DOHH2 (cell line): ENCODE results near the gene LRRC10B.

ENCODE experiments used
- EZH2phosphoT487 ChIP-seq: fragments of 200-600 bp; sonication (generic); IDR thresholded peaks from 2 replicates; pipeline ENCODE4 v1.6.1; 2017; ENCODE audit warnings: borderline replicate concordance, mild to moderate bottlenecking, antibody characterized with exemption, low read length, moderate library complexity, mixed read lengths
- TF ChIP-seq, protein P1 (sequence below): fragments of 200-600 bp; sonication (generic); IDR thresholded peaks from one replicate; pipeline ENCODE4 v1.5.1; 2014; ENCODE audit warnings: antibody characterized with exemption, mild to moderate bottlenecking, low read depth, low read length; ENCODE audit not compliant: poor library complexity, severe bottlenecking

DNA sequence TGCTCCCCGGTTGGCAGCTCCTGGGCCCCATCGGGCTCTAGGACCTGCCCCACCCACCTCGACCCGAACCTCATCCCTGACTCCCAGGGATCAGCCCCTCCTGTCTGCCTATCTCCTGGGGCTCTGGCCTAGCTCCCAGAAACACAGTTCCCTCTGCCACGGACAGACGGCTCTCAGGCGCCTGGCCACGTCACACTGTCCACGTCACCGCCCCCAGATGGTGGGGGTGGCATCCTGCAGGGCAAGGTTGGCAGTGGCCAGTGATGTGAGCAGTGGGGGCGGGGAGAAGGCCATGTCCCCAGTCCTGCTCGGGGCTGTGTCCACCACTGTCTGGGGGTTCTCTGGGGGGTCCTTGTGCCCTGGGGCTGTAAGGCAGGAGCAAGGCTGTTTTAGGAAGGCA lies 43.1 kb downstream of the LRRC10B start:
- TF ChIP-seq EZH2phosphoT487 = no peak
- TF ChIP-seq, protein P1, sequence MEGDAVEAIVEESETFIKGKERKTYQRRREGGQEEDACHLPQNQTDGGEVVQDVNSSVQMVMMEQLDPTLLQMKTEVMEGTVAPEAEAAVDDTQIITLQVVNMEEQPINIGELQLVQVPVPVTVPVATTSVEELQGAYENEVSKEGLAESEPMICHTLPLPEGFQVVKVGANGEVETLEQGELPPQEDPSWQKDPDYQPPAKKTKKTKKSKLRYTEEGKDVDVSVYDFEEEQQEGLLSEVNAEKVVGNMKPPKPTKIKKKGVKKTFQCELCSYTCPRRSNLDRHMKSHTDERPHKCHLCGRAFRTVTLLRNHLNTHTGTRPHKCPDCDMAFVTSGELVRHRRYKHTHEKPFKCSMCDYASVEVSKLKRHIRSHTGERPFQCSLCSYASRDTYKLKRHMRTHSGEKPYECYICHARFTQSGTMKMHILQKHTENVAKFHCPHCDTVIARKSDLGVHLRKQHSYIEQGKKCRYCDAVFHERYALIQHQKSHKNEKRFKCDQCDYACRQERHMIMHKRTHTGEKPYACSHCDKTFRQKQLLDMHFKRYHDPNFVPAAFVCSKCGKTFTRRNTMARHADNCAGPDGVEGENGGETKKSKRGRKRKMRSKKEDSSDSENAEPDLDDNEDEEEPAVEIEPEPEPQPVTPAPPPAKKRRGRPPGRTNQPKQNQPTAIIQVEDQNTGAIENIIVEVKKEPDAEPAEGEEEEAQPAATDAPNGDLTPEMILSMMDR = no peak
